Stomach (tissue), 4 donors: ENCODE measurements around the gene PMM2.

Experiments used
- CTCF ChIP-seq, 7 experiments: fragments of 450-650 bp in 4 of 7; fragments of 200-600 bp in 3 of 7; sonication (generic) in 3 of 7; IDR thresholded peaks; one replicate each; pipeline ENCODE4 v1.5.1; 2016 to 2019; ENCODE audit warnings: antibody characterized with exemption in 7 of 7, control low read depth in 2 of 7, mild to moderate bottlenecking in 1 of 7
- EP300 ChIP-seq: sonication (generic); formaldehyde crosslinking; IDR thresholded peaks from one replicate; pipeline ENCODE4 v1.6.1; 2017; ENCODE audit warnings: antibody characterized with exemption
- POLR2A ChIP-seq, 4 donors: fragments of 450-650 bp; IDR thresholded peaks; one replicate each; pipeline ENCODE4 v1.6.1; 2016; ENCODE audit warnings: antibody characterized with exemption in 4 of 4, control low read depth in 2 of 4, mild to moderate bottlenecking in 1 of 4, moderate library complexity in 1 of 4
- POLR2AphosphoS5 ChIP-seq, 3 donors: sonication (generic); formaldehyde crosslinking; IDR thresholded peaks; one replicate each; pipeline ENCODE4 v1.6.1; 2016; ENCODE audit warnings: antibody characterized with exemption in 3 of 3

GRCh38 chr16:8887431-8887765 is 89.8 kb downstream of the PMM2 start:
- no peak for TF ChIP-seq EP300
- no peak for TF ChIP-seq CTCF (IDR thresholded peaks at IDR 0.05)
- no peak for TF ChIP-seq POLR2A (IDR thresholded peaks at IDR 0.05)
- TF ChIP-seq POLR2AphosphoS5 (IDR thresholded peaks at IDR 0.05), result no peak
